ENCODE data around the gene PRKN. TPM values are rescaled to one million over a fixed set of nuclear protein-coding genes. Genes with fewer than 3 reads are reported as not detected.
A peak's percentile ranks its signal among the peaks of the same experiment; 100 is the strongest.

PRKN gene
- total RNA-seq, 1 donor from 2014 or later: 0.79 TPM

- Histone ChIP-seq H3K4me3 (ENCODE audit: low read depth, low read length) (no peak overlapping the region), H3K36me3 (ENCODE audit: control insufficient read depth, insufficient read depth, low read length) (no peaks in the 10 kb centered on the region), H3K27me3 (ENCODE audit: control insufficient read depth, insufficient read depth, low read length) (no peaks in the 10 kb centered on the region)
- no peak for DNase-seq (ENCODE audit: low read depth)
- TF ChIP-seq, protein P1, sequence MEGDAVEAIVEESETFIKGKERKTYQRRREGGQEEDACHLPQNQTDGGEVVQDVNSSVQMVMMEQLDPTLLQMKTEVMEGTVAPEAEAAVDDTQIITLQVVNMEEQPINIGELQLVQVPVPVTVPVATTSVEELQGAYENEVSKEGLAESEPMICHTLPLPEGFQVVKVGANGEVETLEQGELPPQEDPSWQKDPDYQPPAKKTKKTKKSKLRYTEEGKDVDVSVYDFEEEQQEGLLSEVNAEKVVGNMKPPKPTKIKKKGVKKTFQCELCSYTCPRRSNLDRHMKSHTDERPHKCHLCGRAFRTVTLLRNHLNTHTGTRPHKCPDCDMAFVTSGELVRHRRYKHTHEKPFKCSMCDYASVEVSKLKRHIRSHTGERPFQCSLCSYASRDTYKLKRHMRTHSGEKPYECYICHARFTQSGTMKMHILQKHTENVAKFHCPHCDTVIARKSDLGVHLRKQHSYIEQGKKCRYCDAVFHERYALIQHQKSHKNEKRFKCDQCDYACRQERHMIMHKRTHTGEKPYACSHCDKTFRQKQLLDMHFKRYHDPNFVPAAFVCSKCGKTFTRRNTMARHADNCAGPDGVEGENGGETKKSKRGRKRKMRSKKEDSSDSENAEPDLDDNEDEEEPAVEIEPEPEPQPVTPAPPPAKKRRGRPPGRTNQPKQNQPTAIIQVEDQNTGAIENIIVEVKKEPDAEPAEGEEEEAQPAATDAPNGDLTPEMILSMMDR (IDR thresholded peaks at IDR 0.05; ENCODE audit: insufficient read depth, low read length, severe bottlenecking): no peak
- no peak for FAIRE-seq
These were observed 1216.0 kb downstream of the PRKN start for GRCh38 chr6:161511447-161512095.

- no peaks in the 10 kb centered on the region for H3K27me3 ChIP-seq (ENCODE audit: control insufficient read depth, insufficient read depth, low read length)
- no peak overlapping the region for H3K4me3 ChIP-seq (ENCODE audit: low read depth, low read length)
- H3K36me3 ChIP-seq (ENCODE audit: control insufficient read depth, insufficient read depth, low read length): no peaks in the 10 kb centered on the region
- DNase-seq (ENCODE audit: low read depth) (no peak), FAIRE-seq (no peak)
- TF ChIP-seq, protein P1 (IDR thresholded peaks at IDR 0.05; ENCODE audit: insufficient read depth, low read length, severe bottlenecking): no peak
These were observed 1219.2 kb downstream of the PRKN start for GRCh38 chr6:161508341-161508740.

- FAIRE-seq: no peak
- TF ChIP-seq, protein P1 (IDR thresholded peaks at IDR 0.05; ENCODE audit: insufficient read depth, low read length, severe bottlenecking): no peak
- DNase-seq (ENCODE audit: low read depth): no peak
- Histone ChIP-seq H3K27me3 (ENCODE audit: control insufficient read depth, insufficient read depth, low read length) (no peaks in the 10 kb centered on the region), H3K4me3 (ENCODE audit: low read depth, low read length) (no peak overlapping the region), H3K36me3 (ENCODE audit: control insufficient read depth, insufficient read depth, low read length) (no peaks in the 10 kb centered on the region)
These were observed 1220.2 kb downstream of the PRKN start for GRCh38 chr6:161507375-161507774.

DNA sequence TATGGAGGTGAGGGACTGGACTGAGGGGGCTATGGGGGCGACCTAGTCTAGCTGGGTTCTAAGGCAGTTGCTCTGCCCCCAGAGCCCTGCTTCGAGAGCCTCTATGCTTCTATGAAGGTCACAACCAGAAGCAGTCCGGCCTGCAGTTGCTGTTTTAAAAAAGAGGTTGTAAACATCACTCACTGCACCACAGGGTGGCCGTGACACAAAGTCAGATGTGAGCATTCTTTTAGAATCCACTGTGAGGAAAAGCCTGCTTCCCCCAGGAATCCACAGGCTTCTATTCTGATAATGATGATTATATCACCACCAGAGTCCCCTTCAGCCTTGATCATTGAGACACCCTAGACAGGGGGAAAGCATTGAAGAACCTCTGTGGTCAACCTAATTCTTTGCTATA, 1224.0 kb downstream of the PRKN start:
- TF ChIP-seq, protein P1 (IDR thresholded peaks at IDR 0.05; ENCODE audit: insufficient read depth, low read length, severe bottlenecking): no peak
- no peak for DNase-seq (ENCODE audit: low read depth)
- Histone ChIP-seq H3K4me3 (ENCODE audit: low read depth, low read length) (no peak overlapping the region), H3K36me3 (ENCODE audit: control insufficient read depth, insufficient read depth, low read length) (no peaks in the 10 kb centered on the region), H3K27me3 (ENCODE audit: control insufficient read depth, insufficient read depth, low read length) (no peaks in the 10 kb centered on the region)
- no peak for FAIRE-seq

GRCh38 chr6:161498881-161499280, 1228.7 kb downstream of the PRKN start:
- TF ChIP-seq, protein P1 (IDR thresholded peaks at IDR 0.05; ENCODE audit: insufficient read depth, low read length, severe bottlenecking): no peak
- Histone ChIP-seq H3K27me3 (ENCODE audit: control insufficient read depth, insufficient read depth, low read length) (no peaks in the 10 kb centered on the region), H3K36me3 (ENCODE audit: control insufficient read depth, insufficient read depth, low read length) (no peaks in the 10 kb centered on the region), H3K4me3 (ENCODE audit: low read depth, low read length) (no peak overlapping the region)
- DNase-seq (ENCODE audit: low read depth): no peak
- no peak for FAIRE-seq

DNA sequence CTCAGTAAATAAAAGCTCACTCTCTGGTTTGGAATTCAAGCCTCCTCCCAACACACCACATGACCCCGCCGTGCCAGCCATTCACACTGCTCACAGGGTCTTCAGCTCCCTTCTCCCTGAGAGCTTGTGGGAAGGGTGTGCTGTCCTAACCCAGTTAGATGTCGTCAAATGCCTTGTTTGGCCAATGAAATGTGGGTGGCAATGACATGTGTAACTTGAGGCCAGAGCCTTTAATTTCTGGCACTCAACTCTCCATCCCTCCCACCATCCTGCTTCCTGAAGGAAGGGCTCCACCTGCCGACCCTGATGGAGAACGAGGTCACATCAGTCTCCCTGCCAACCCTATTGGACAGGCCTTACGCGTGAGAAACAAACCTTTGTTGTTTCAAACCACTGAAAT, 1229.2 kb downstream of the PRKN start:
- no peak overlapping the region for H3K4me3 ChIP-seq (ENCODE audit: low read depth, low read length)
- TF ChIP-seq, protein P1 (IDR thresholded peaks at IDR 0.05; ENCODE audit: insufficient read depth, low read length, severe bottlenecking): peak; percentile 59
- no peaks in the 10 kb centered on the region for H3K36me3 ChIP-seq (ENCODE audit: control insufficient read depth, insufficient read depth, low read length)
- DNase-seq (ENCODE audit: low read depth) (peak; percentile 50), FAIRE-seq (no peak)
- H3K27me3 ChIP-seq (ENCODE audit: control insufficient read depth, insufficient read depth, low read length): no peaks in the 10 kb centered on the region

All from bronchial epithelial cell (primary cell).